ENCODE data around the gene MYO9B. TPM values are rescaled to one million over a fixed set of nuclear protein-coding genes. Genes with fewer than 3 reads are reported as not detected.

The MYO9B gene
- total and polyA plus RNA-seq, 2 of the 13 experiments (the other 11 are each of a cell fraction or from before 2014, with no cell fraction given) = 18.0 to 18.3 TPM

- TF ChIP-seq, protein P1, sequence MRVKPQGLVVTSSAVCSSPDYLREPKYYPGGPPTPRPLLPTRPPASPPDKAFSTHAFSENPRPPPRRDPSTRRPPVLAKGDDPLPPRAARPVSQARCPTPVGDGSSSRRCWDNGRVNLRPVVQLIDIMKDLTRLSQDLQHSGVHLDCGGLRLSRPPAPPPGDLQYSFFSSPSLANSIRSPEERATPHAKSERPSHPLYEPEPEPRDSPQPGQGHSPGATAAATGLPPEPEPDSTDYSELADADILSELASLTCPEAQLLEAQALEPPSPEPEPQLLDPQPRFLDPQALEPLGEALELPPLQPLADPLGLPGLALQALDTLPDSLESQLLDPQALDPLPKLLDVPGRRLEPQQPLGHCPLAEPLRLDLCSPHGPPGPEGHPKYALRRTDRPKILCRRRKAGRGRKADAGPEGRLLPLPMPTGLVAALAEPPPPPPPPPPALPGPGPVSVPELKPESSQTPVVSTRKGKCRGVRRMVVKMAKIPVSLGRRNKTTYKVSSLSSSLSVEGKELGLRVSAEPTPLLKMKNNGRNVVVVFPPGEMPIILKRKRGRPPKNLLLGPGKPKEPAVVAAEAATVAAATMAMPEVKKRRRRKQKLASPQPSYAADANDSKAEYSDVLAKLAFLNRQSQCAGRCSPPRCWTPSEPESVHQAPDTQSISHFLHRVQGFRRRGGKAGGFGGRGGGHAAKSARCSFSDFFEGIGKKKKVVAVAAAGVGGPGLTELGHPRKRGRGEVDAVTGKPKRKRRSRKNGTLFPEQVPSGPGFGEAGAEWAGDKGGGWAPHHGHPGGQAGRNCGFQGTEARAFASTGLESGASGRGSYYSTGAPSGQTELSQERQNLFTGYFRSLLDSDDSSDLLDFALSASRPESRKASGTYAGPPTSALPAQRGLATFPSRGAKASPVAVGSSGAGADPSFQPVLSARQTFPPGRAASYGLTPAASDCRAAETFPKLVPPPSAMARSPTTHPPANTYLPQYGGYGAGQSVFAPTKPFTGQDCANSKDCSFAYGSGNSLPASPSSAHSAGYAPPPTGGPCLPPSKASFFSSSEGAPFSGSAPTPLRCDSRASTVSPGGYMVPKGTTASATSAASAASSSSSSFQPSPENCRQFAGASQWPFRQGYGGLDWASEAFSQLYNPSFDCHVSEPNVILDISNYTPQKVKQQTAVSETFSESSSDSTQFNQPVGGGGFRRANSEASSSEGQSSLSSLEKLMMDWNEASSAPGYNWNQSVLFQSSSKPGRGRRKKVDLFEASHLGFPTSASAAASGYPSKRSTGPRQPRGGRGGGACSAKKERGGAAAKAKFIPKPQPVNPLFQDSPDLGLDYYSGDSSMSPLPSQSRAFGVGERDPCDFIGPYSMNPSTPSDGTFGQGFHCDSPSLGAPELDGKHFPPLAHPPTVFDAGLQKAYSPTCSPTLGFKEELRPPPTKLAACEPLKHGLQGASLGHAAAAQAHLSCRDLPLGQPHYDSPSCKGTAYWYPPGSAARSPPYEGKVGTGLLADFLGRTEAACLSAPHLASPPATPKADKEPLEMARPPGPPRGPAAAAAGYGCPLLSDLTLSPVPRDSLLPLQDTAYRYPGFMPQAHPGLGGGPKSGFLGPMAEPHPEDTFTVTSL (CRISPR knock-in tag; IDR thresholded peaks at IDR 0.05; ENCODE audit: borderline replicate concordance) = no peak
- TF ChIP-seq, protein P2, sequence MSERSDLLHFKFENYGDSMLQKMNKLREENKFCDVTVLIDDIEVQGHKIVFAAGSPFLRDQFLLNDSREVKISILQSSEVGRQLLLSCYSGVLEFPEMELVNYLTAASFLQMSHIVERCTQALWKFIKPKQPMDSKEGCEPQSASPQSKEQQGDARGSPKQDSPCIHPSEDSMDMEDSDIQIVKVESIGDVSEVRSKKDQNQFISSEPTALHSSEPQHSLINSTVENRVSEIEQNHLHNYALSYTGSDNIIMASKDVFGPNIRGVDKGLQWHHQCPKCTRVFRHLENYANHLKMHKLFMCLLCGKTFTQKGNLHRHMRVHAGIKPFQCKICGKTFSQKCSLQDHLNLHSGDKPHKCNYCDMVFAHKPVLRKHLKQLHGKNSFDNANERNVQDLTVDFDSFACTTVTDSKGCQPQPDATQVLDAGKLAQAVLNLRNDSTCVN (CRISPR knock-in tag; IDR thresholded peaks at IDR 0.05; ENCODE audit: borderline replicate concordance) = 0 out of 2 replicates have a peak, but pooled peaks have one; percentile 41
- TF ChIP-seq ZNF768 (CRISPR knock-in tag; IDR thresholded peaks at IDR 0.05) = peak; percentile 44; the same call in 1 of the 2 replicates
- TF ChIP-seq MTA1 (CRISPR knock-in tag; IDR thresholded peaks at IDR 0.05; ENCODE audit: borderline replicate concordance) = peak; percentile 43; the same call in 1 of the 2 replicates
- TF ChIP-seq, protein P3, sequence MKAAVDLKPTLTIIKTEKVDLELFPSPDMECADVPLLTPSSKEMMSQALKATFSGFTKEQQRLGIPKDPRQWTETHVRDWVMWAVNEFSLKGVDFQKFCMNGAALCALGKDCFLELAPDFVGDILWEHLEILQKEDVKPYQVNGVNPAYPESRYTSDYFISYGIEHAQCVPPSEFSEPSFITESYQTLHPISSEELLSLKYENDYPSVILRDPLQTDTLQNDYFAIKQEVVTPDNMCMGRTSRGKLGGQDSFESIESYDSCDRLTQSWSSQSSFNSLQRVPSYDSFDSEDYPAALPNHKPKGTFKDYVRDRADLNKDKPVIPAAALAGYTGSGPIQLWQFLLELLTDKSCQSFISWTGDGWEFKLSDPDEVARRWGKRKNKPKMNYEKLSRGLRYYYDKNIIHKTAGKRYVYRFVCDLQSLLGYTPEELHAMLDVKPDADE (CRISPR knock-in tag; IDR thresholded peaks at IDR 0.05) = no peak
- TF ChIP-seq ZSCAN20 (CRISPR knock-in tag; IDR thresholded peaks at IDR 0.05; ENCODE audit: borderline replicate concordance) = no peak
- TF ChIP-seq, protein P4, sequence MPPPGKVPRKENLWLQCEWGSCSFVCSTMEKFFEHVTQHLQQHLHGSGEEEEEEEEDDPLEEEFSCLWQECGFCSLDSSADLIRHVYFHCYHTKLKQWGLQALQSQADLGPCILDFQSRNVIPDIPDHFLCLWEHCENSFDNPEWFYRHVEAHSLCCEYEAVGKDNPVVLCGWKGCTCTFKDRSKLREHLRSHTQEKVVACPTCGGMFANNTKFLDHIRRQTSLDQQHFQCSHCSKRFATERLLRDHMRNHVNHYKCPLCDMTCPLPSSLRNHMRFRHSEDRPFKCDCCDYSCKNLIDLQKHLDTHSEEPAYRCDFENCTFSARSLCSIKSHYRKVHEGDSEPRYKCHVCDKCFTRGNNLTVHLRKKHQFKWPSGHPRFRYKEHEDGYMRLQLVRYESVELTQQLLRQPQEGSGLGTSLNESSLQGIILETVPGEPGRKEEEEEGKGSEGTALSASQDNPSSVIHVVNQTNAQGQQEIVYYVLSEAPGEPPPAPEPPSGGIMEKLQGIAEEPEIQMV (CRISPR knock-in tag; IDR thresholded peaks at IDR 0.05; ENCODE audit: low read depth) = no peak
- TF ChIP-seq RFX1 (IDR thresholded peaks at IDR 0.05) = no peak
- TF ChIP-seq HOXA7 (CRISPR knock-in tag; IDR thresholded peaks at IDR 0.05) = no peak
- peak; percentile 91 for TF ChIP-seq TEAD3 (CRISPR knock-in tag; optimal IDR thresholded peaks at IDR 0.05; ENCODE audit: borderline replicate concordance)
- TF ChIP-seq RFXANK (CRISPR knock-in tag; IDR thresholded peaks at IDR 0.05) = no peak
- peak; percentile 49 for TF ChIP-seq XRCC5 (optimal IDR thresholded peaks at IDR 0.05; ENCODE audit: low read length)
- TF ChIP-seq REL (CRISPR knock-in tag; conservative IDR thresholded peaks at IDR 0.05) = no peak
- TF ChIP-seq KLF6 (CRISPR knock-in tag; IDR thresholded peaks at IDR 0.05) = no peak
- TF ChIP-seq, protein P5, sequence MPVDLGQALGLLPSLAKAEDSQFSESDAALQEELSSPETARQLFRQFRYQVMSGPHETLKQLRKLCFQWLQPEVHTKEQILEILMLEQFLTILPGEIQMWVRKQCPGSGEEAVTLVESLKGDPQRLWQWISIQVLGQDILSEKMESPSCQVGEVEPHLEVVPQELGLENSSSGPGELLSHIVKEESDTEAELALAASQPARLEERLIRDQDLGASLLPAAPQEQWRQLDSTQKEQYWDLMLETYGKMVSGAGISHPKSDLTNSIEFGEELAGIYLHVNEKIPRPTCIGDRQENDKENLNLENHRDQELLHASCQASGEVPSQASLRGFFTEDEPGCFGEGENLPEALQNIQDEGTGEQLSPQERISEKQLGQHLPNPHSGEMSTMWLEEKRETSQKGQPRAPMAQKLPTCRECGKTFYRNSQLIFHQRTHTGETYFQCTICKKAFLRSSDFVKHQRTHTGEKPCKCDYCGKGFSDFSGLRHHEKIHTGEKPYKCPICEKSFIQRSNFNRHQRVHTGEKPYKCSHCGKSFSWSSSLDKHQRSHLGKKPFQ (CRISPR knock-in tag; IDR thresholded peaks at IDR 0.05; ENCODE audit: insufficient replicate concordance) = peak; percentile 24
- TF ChIP-seq ZNF816 (CRISPR knock-in tag; IDR thresholded peaks at IDR 0.05; ENCODE audit: borderline replicate concordance) = no peak
- TF ChIP-seq ZNF232 (CRISPR knock-in tag; IDR thresholded peaks at IDR 0.05; ENCODE audit: borderline replicate concordance) = no peak
- TF ChIP-seq, protein P6, sequence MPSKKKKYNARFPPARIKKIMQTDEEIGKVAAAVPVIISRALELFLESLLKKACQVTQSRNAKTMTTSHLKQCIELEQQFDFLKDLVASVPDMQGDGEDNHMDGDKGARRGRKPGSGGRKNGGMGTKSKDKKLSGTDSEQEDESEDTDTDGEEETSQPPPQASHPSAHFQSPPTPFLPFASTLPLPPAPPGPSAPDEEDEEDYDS (CRISPR knock-in tag; IDR thresholded peaks at IDR 0.05) = no peak
- TF ChIP-seq SP1 (IDR thresholded peaks at IDR 0.05) = no peak
- no peak for TF ChIP-seq SP1 (CRISPR knock-in tag; IDR thresholded peaks at IDR 0.05)
Measured at GRCh38 chr19:17255150-17255621, 179.6 kb downstream of the MYO9B start (continued).
